GM12878 (cell line): ENCODE data around the gene AMN1. TPM values are rescaled to one million over a fixed set of nuclear protein-coding genes. Genes with fewer than 3 reads are reported as not detected.

Experiments
- ATF2 ChIP-seq: IDR thresholded peaks from 2 replicates; pipeline ENCODE4 v1.6.1; 2012; ENCODE audit warnings: low read length, inconsistent platforms
- BCL11A ChIP-seq: IDR thresholded peaks from 2 replicates; pipeline ENCODE4 v1.6.1; 2011; ENCODE audit warnings: low read depth, low read length
- CREB1 ChIP-seq: IDR thresholded peaks from 2 replicates; pipeline ENCODE4 v1.6.1; 2012; ENCODE audit warnings: low read depth, mild to moderate bottlenecking, inconsistent platforms
- CREM ChIP-seq: IDR thresholded peaks from 2 replicates; pipeline ENCODE4 v1.6.1; 2014; ENCODE audit warnings: antibody characterized with exemption, low read depth
- EZH2 ChIP-seq: IDR thresholded peaks from 2 replicates; pipeline ENCODE4 v1.6.1; 2012; ENCODE audit warnings: low read depth, mild to moderate bottlenecking, control low read depth, inconsistent platforms, low read length, borderline replicate concordance; ENCODE audit not compliant: control insufficient read depth
- HSF1 ChIP-seq: fragments of 150-350 bp; IDR thresholded peaks from 2 replicates; pipeline ENCODE4 v1.6.1; 2014; ENCODE audit warnings: mild to moderate bottlenecking, low read depth, low read length
- MTA2 ChIP-seq: fragments of 450-650 bp; IDR thresholded peaks from 2 replicates; pipeline ENCODE4 v1.6.1; 2016; ENCODE audit warnings: low read depth, mild to moderate bottlenecking, moderate library complexity
- MXI1 ChIP-seq: fragments of 150-350 bp; IDR thresholded peaks from 2 replicates; pipeline ENCODE4 v1.6.1; 2011; ENCODE audit warnings: low read depth, mild to moderate bottlenecking, inconsistent platforms, low read length, improper control_type of control experiment
- RELA ChIP-seq: fragments of 450-650 bp; IDR thresholded peaks from 2 replicates; pipeline ENCODE4 v1.8.0; 2014; ENCODE audit warnings: borderline replicate concordance; ENCODE audit not compliant: partially characterized antibody
- SMAD5 ChIP-seq: IDR thresholded peaks from 2 replicates; pipeline ENCODE4 v1.6.1; 2016; ENCODE audit warnings: antibody characterized with exemption, low read depth
- ZNF592 ChIP-seq: fragments of 450-650 bp; IDR thresholded peaks from 2 replicates; pipeline ENCODE4 v1.6.1; 2017; ENCODE audit warnings: mild to moderate bottlenecking, moderate library complexity
- polyA plus RNA-seq, 11 experiments: library from polyadenylated mRNA; depleted of rRNA in 4 of 11; unstranded in 6 of 11; stranded (reverse) in 5 of 11; fragments of >200 nt; fragmentation: Nextera tagmentation in 4 of 11; fragmentation: Illumina TruSeq in 1 of 11; extraction: Ambion mirVana in 4 of 11; extraction: Trizol in 1 of 11; gene quantifications; 1 replicate in 1 of 11; 2 replicates in 10 of 11; pipeline versions ENCODE4 v1.2.1 to v1.2.3, GENCODE V29; 2011 to 2016; ENCODE audit warnings: inconsistent platforms in 2 of 11, missing spikeins in 2 of 11, low read depth in 1 of 11
- total RNA-seq, 4 experiments: library from RNA; depleted of rRNA in 3 of 4; stranded (reverse); fragments of >200 nt in 3 of 4; fragmentation: Illumina TruSeq in 1 of 4; extraction: Trizol in 1 of 4; gene quantifications; 2 replicates each; pipeline versions ENCODE4 v1.2.1 to v1.2.3, GENCODE V29; 2013 to 2021

AMN1 gene
- total and polyA plus RNA-seq, 10 of the 15 experiments (the other 5 are each of a cell fraction or from before 2014, with no cell fraction given) = 5.4 to 19.3 (median 9.3) TPM

GRCh38 chr12:31727192-31727591 lies 1.6 kb downstream of the AMN1 start (continued):
- TF ChIP-seq ZNF592 (no peak), SMAD5 (no peak), RELA (no peak), CREM (no peak), ATF2 (no peak), CREB1 (no peak), HSF1 (no peak), EZH2 (no peak), BCL11A (no peak), MXI1 (no peak), MTA2 (no peak)
